GM23338 (cell line): ENCODE measurements around the gene FTCD. TPM values are rescaled to one million over a fixed set of nuclear protein-coding genes. Genes with fewer than 3 reads are reported as not detected.

ENCODE experiments used
- ATAC-seq: fragments of 200-7000 bp; cut with Tn5 transposase; 3 replicates; pipeline ENCODE4 v1.9.1; 2020
- DNase-seq: peaks from one replicate; pipeline ENCODE4 v3.0.0-alpha.2; 2015; ENCODE audit warnings: low spot score
- H2AFZ ChIP-seq: fragments of 200-600 bp; sonication (generic); 2 replicates; pipeline ENCODE4 v1.8.0; 2016; ENCODE audit warnings: antibody characterized with exemption, mild to moderate bottlenecking, moderate library complexity
- H3F3A ChIP-seq: fragments of 200-600 bp; sonication (generic); replicated peaks from 2 replicates; pipeline ENCODE4 v1.8.0; 2017; ENCODE audit warnings: antibody characterized with exemption, mixed run types, low read depth
- H3K27ac ChIP-seq: fragments of 200-600 bp; sonication (generic); 2 replicates; pipeline ENCODE4 v1.6.1; 2016; ENCODE audit warnings: low read depth
- H3K27me3 ChIP-seq: fragments of 200-600 bp; sonication (generic); 2 replicates; pipeline ENCODE4 v1.8.0; 2016; ENCODE audit warnings: mild to moderate bottlenecking, mixed run types, moderate library complexity; ENCODE audit not compliant: insufficient read depth
- H3K36me3 ChIP-seq: fragments of 200-600 bp; sonication (generic); 2 replicates; pipeline ENCODE4 v1.8.0; 2016; ENCODE audit warnings: mild to moderate bottlenecking; ENCODE audit not compliant: insufficient read depth
- H3K4me1 ChIP-seq: fragments of 200-600 bp; sonication (generic); 2 replicates; pipeline ENCODE4 v1.8.0; 2016; ENCODE audit warnings: mild to moderate bottlenecking, moderate library complexity; ENCODE audit not compliant: insufficient read depth
- H3K4me2 ChIP-seq: fragments of 200-600 bp; sonication (generic); 2 replicates; pipeline ENCODE4 v1.7.1; 2017; ENCODE audit warnings: mixed run types
- H3K4me3 ChIP-seq: fragments of 200-600 bp; sonication (generic); 2 replicates; pipeline ENCODE4 v1.6.1; 2016; ENCODE audit warnings: mixed run types
- H3K79me2 ChIP-seq: fragments of 200-600 bp; sonication (generic); replicated peaks from 2 replicates; pipeline ENCODE4 v1.8.0; 2017; ENCODE audit warnings: mild to moderate bottlenecking; ENCODE audit not compliant: insufficient read depth
- H3K9me2 ChIP-seq: fragments of 200-600 bp; sonication (generic); 2 replicates; pipeline ENCODE4 v1.8.0; 2017; ENCODE audit not compliant: insufficient read depth
- H4K20me1 ChIP-seq: fragments of 200-600 bp; sonication (generic); replicated peaks from 2 replicates; pipeline ENCODE4 v1.8.0; 2017; ENCODE audit warnings: mild to moderate bottlenecking; ENCODE audit not compliant: insufficient read depth
- H3K27ac Mint-ChIP-seq: 2 replicates; pipeline ENCODE4 v1.8.0; 2020; ENCODE audit warnings: inconsistent platforms, mild to moderate bottlenecking, moderate library complexity, mixed read lengths
- H3K27me3 Mint-ChIP-seq: 3 replicates; pipeline ENCODE4 v1.8.0; 2022; ENCODE audit warnings: low read depth, mild to moderate bottlenecking, moderate library complexity, mixed read lengths, inconsistent platforms; ENCODE audit not compliant: insufficient read depth, poor library complexity
- H3K36me3 Mint-ChIP-seq: 3 replicates; pipeline ENCODE4 v1.8.0; 2021; ENCODE audit warnings: low read depth, mild to moderate bottlenecking, inconsistent platforms, moderate library complexity, mixed read lengths
- H3K4me1 Mint-ChIP-seq: 3 replicates; pipeline ENCODE4 v1.8.0; 2020; ENCODE audit warnings: mild to moderate bottlenecking, inconsistent platforms, mixed read lengths
- H3K4me3 Mint-ChIP-seq: 3 replicates; pipeline ENCODE4 v1.8.0; 2021; ENCODE audit warnings: moderate library complexity, mild to moderate bottlenecking, inconsistent platforms, mixed read lengths
- H3K9me3 Mint-ChIP-seq: 3 replicates; pipeline ENCODE4 v1.8.0; 2020; ENCODE audit warnings: moderate library complexity, mild to moderate bottlenecking, inconsistent platforms, mixed read lengths
- CREB1 ChIP-seq: fragments of 250-450 bp; sonication (Bioruptor Pico); IDR thresholded peaks from 2 replicates; pipeline ENCODE4 v1.5.0; 2020; ENCODE audit warnings: low read depth, mild to moderate bottlenecking, moderate library complexity
- CTCF ChIP-seq, 2 experiments: fragments of 200-600 bp in 1 of 2; sonication (generic) in 1 of 2; conservative IDR thresholded peaks; 2 replicates each; pipeline versions ENCODE4 v1.5.1 to v1.6.1; 2016 to 2017; ENCODE audit warnings: antibody characterized with exemption in 2 of 2, low read depth in 2 of 2, mild to moderate bottlenecking in 2 of 2, moderate library complexity in 1 of 2
- ETS1 ChIP-seq: IDR thresholded peaks from 2 replicates; pipeline ENCODE4 v1.6.1; 2016; ENCODE audit warnings: antibody characterized with exemption
- EZH2 ChIP-seq: fragments of 200-600 bp; sonication (generic); IDR thresholded peaks from one replicate; pipeline ENCODE4 v1.8.0; 2017; ENCODE audit warnings: antibody characterized with exemption, mild to moderate bottlenecking, low read depth; ENCODE audit not compliant: unreplicated experiment
- EZH2phosphoT487 ChIP-seq: fragments of 200-600 bp; sonication (generic); IDR thresholded peaks from one replicate; pipeline ENCODE4 v1.8.1; 2018; ENCODE audit warnings: antibody characterized with exemption; ENCODE audit not compliant: unreplicated experiment
- JUNB ChIP-seq: IDR thresholded peaks from one replicate; pipeline ENCODE4 v1.6.1; 2016; ENCODE audit warnings: antibody characterized with exemption; ENCODE audit not compliant: unreplicated experiment
- NANOG ChIP-seq: IDR thresholded peaks from 2 replicates; pipeline ENCODE4 v1.6.1; 2016; ENCODE audit warnings: antibody characterized with exemption, borderline replicate concordance
- POLR2AphosphoS5 ChIP-seq: IDR thresholded peaks from 2 replicates; pipeline ENCODE4 v1.6.1; 2016; ENCODE audit warnings: antibody characterized with exemption, low read depth
- REST ChIP-seq: IDR thresholded peaks from one replicate; pipeline ENCODE4 v1.6.1; 2018; ENCODE audit warnings: antibody characterized with exemption; ENCODE audit not compliant: unreplicated experiment
- STAT1 ChIP-seq: IDR thresholded peaks from one replicate; pipeline ENCODE4 v1.6.1; 2016; ENCODE audit warnings: antibody characterized with exemption; ENCODE audit not compliant: unreplicated experiment
- ZNF114 ChIP-seq: fragments of 250-450 bp; sonication (Bioruptor Pico); IDR thresholded peaks from 2 replicates; pipeline ENCODE4 v1.5.0; 2020; ENCODE audit warnings: mild to moderate bottlenecking, moderate library complexity
- ZNF331 ChIP-seq: fragments of 250-450 bp; sonication (Bioruptor Pico); IDR thresholded peaks from 2 replicates; pipeline ENCODE4 v1.5.0; 2020; ENCODE audit warnings: low read depth, mild to moderate bottlenecking, moderate library complexity
- polyA plus RNA-seq: library from polyadenylated mRNA; unstranded; fragments of >200 nt; fragmentation: Nextera tagmentation; extraction: Ambion mirVana; gene quantifications from 2 replicates; pipeline ENCODE4 v1.2.1, GENCODE V29; 2016
- total RNA-seq: library from RNA; depleted of rRNA; stranded (reverse); fragments of >200 nt; shearing (Covaris generic); gene quantifications from 2 replicates; pipeline ENCODE4 v1.2.3, GENCODE V29; 2014

The FTCD gene
- total and polyA plus RNA-seq, 2 experiments from 2014 or later = 0.90 to 2.3 TPM

GRCh38 chr21:46091118-46091517 lies 64.3 kb downstream of the FTCD start:
- no peaks in the 10 kb centered on the region for H3K4me1 Mint-ChIP-seq
- no peaks in the 10 kb centered on the region for H3F3A ChIP-seq
- no peak overlapping the region for H3K27ac Mint-ChIP-seq
- DNase-seq (no peak), ATAC-seq (no peak)
- no peaks in the 10 kb centered on the region for H3K79me2 ChIP-seq
- H2AFZ ChIP-seq = no peak overlapping the region
- H3K27me3 ChIP-seq = no peaks in the 10 kb centered on the region
- 0 out of 2 replicates have a peak, but pooled peaks cover 2% of the 10 kb centered on the region for H3K9me2 ChIP-seq
- TF ChIP-seq STAT1 (no peak), CTCF (conservative IDR thresholded peaks at IDR 0.05; ENCODE audit: low read depth in 2 of 2) (no peak), ETS1 (no peak), NANOG (no peak), REST (no peak), ZNF114 (CRISPR knock-in tag) (no peak)
- H3K36me3 ChIP-seq = no peaks in the 10 kb centered on the region
- H3K4me3 ChIP-seq = no peak overlapping the region
- H3K9me3 Mint-ChIP-seq = peaks cover 58% of the 10 kb centered on the region
- H3K4me3 Mint-ChIP-seq = no peak overlapping the region
- no peaks in the 10 kb centered on the region for H4K20me1 ChIP-seq
- peaks cover 15% of the 10 kb centered on the region for H3K27me3 Mint-ChIP-seq
- H3K36me3 Mint-ChIP-seq = peaks cover 35% of the 10 kb centered on the region
- no peaks in the 10 kb centered on the region for H3K4me1 ChIP-seq
- H3K4me2 ChIP-seq = no peak overlapping the region
- H3K27ac ChIP-seq = no peak overlapping the region

GRCh38 chr21:46089285-46089684 lies 66.1 kb downstream of the FTCD start:
- Histone ChIP-seq H3K27me3 (no peaks in the 10 kb centered on the region), H3F3A (no peaks in the 10 kb centered on the region), H3K4me2 (no peak overlapping the region), H2AFZ (no peak overlapping the region), H3K4me1 (no peaks in the 10 kb centered on the region), H3K36me3 (no peaks in the 10 kb centered on the region), H3K9me2 (0 out of 2 replicates have a peak, but pooled peaks cover 2% of the 10 kb centered on the region), H4K20me1 (no peaks in the 10 kb centered on the region), H3K79me2 (no peaks in the 10 kb centered on the region), H3K4me3 (no peak overlapping the region), H3K27ac (no peak overlapping the region)
- ATAC-seq = no peak
- peaks cover 52% of the 10 kb centered on the region for H3K9me3 Mint-ChIP-seq
- no peak for DNase-seq
- no peak overlapping the region for H3K27ac Mint-ChIP-seq
- H3K4me1 Mint-ChIP-seq = no peaks in the 10 kb centered on the region
- peaks cover 10% of the 10 kb centered on the region for H3K27me3 Mint-ChIP-seq
- peaks cover 34% of the 10 kb centered on the region for H3K36me3 Mint-ChIP-seq
- H3K4me3 Mint-ChIP-seq = no peak overlapping the region
- TF ChIP-seq CTCF (conservative IDR thresholded peaks at IDR 0.05; ENCODE audit: low read depth in 2 of 2) = no peak
- TF ChIP-seq EZH2phosphoT487 = no peak
- TF ChIP-seq ETS1 = no peak
- TF ChIP-seq NANOG = no peak
- TF ChIP-seq JUNB = no peak
- no peak for TF ChIP-seq EZH2
- no peak for TF ChIP-seq ZNF114 (CRISPR knock-in tag)
- no peak for TF ChIP-seq POLR2AphosphoS5
- no peak for TF ChIP-seq ZNF331 (CRISPR knock-in tag)
- TF ChIP-seq STAT1 = no peak
- no peak for TF ChIP-seq CREB1 (CRISPR knock-in tag)
